ENCODE data around the gene CSRNP2. TPM values are rescaled to one million over a fixed set of nuclear protein-coding genes. Genes with fewer than 3 reads are reported as not detected.

Gene CSRNP2
- total RNA-seq, 3 donors from 2014 or later (not counting 1 experiment from before 2014, with no cell fraction given), result 21.3 to 31.7 (median 25.1) TPM

GRCh38 chr12:51051787-51052186, 31.6 kb downstream of the CSRNP2 start:
- Mint-ChIP-seq H3K4me3 (no peak overlapping the region), H3K27me3 (ENCODE audit: low read depth in 2 of 2) (no peaks in the 10 kb centered on the region), H3K9me3 (no peaks in the 10 kb centered on the region), H3K36me3 (peaks cover 10% of the 10 kb centered on the region), H3K4me1 (peaks cover 23 to 34% of the 10 kb centered on the region in 2 donors), H3K27ac (peak overlapping the region in 1 of 2 donors; percentile 40)
- no peaks in the 10 kb centered on the region for H3K27me3 ChIP-seq (ENCODE audit: control insufficient read depth, insufficient read depth, low read length)
- ATAC-seq (no peak), DNase-seq (no peak)
- no peak for TF ChIP-seq CTCF (IDR thresholded peaks at IDR 0.05)
- H3K4me1 ChIP-seq (ENCODE audit: control insufficient read depth, insufficient read depth, low read length), result peaks cover 19% of the 10 kb centered on the region
- H3K9me3 ChIP-seq (ENCODE audit: control insufficient read depth, insufficient read depth, low read length), result no peaks in the 10 kb centered on the region
- intact Hi-C loops (cut with micrococcal nuclease), result no loop called here
- WGBS (ENCODE audit: insufficient coverage), result 60% methylated on average over 4 of the region's 4 CpGs
- H3K36me3 ChIP-seq (ENCODE audit: control insufficient read depth, insufficient read depth, low read length), result peaks cover 28% of the 10 kb centered on the region
- no peak overlapping the region for H3K27ac ChIP-seq (ENCODE audit: low read length)
- no peak overlapping the region for H3K4me3 ChIP-seq (ENCODE audit: low read length)

GRCh38 chr12:51049525-51049924, 33.9 kb downstream of the CSRNP2 start:
- H3K36me3 ChIP-seq (ENCODE audit: control insufficient read depth, insufficient read depth, low read length), result peaks cover 11% of the 10 kb centered on the region
- Mint-ChIP-seq H3K4me1 (peaks cover 26 to 37% of the 10 kb centered on the region in 2 donors), H3K4me3 (peak overlapping the region; percentile 31), H3K27ac (peak overlapping the region; percentile 90 to 96), H3K9me3 (no peaks in the 10 kb centered on the region), H3K27me3 (ENCODE audit: low read depth in 2 of 2) (no peaks in the 10 kb centered on the region), H3K36me3 (peaks cover 10% of the 10 kb centered on the region)
- H3K4me1 ChIP-seq (ENCODE audit: control insufficient read depth, insufficient read depth, low read length), result peaks cover 19% of the 10 kb centered on the region
- intact Hi-C loops (cut with micrococcal nuclease), result loop anchor here (5.0 kb wide), 1 partner anchor 123 kb away; the partner anchor contains the start of gene TFCP2
- no CpG with 5 or more reads among the region's 3 CpGs for WGBS (ENCODE audit: insufficient coverage)
- no peaks in the 10 kb centered on the region for H3K9me3 ChIP-seq (ENCODE audit: control insufficient read depth, insufficient read depth, low read length)
- ATAC-seq (no peak), DNase-seq (no peak)
- H3K27me3 ChIP-seq (ENCODE audit: control insufficient read depth, insufficient read depth, low read length), result no peaks in the 10 kb centered on the region
- peak overlapping the region; percentile 83 for H3K27ac ChIP-seq (ENCODE audit: low read length)
- no peak for TF ChIP-seq CTCF (IDR thresholded peaks at IDR 0.05)
- H3K4me3 ChIP-seq (ENCODE audit: low read length), result no peak overlapping the region

- WGBS (ENCODE audit: insufficient coverage), result 28% methylated on average over 12 of the region's 14 CpGs
These were observed 34.6 kb downstream of the CSRNP2 start for GRCh38 chr12:51048661-51049251.

More at GRCh38 chr12:51048661-51049251, 34.6 kb downstream of the CSRNP2 start:
- no peaks in the 10 kb centered on the region for H3K27me3 ChIP-seq (ENCODE audit: control insufficient read depth, insufficient read depth, low read length)
- H3K9me3 Mint-ChIP-seq, result no peaks in the 10 kb centered on the region
- H3K4me1 Mint-ChIP-seq, result peaks cover 26 to 37% of the 10 kb centered on the region in 2 donors
- H3K27ac ChIP-seq (ENCODE audit: low read length), result peak overlapping the region; percentile 83
- peak overlapping the region; percentile 91 for H3K4me3 Mint-ChIP-seq
- H3K4me3 ChIP-seq (ENCODE audit: low read length), result peak overlapping the region; percentile 63
- H3K27me3 Mint-ChIP-seq (ENCODE audit: low read depth in 2 of 2), result no peaks in the 10 kb centered on the region
- DNase-seq (peak in 1 of 2 donors; percentile 75), ATAC-seq (no peak)
- no peaks in the 10 kb centered on the region for H3K9me3 ChIP-seq (ENCODE audit: control insufficient read depth, insufficient read depth, low read length)
- peaks cover 10% of the 10 kb centered on the region for H3K36me3 Mint-ChIP-seq
- intact Hi-C loops (cut with micrococcal nuclease), result loop anchor here (1.0 to 5.0 kb wide), 2 partner anchors 22 to 124 kb away; partner anchors contain the start of genes SLC11A2 and TFCP2
- peaks cover 3% of the 10 kb centered on the region for H3K36me3 ChIP-seq (ENCODE audit: control insufficient read depth, insufficient read depth, low read length)
- H3K27ac Mint-ChIP-seq, result peak overlapping the region; percentile 90 to 96
- H3K4me1 ChIP-seq (ENCODE audit: control insufficient read depth, insufficient read depth, low read length), result peaks cover 19% of the 10 kb centered on the region
- TF ChIP-seq CTCF (IDR thresholded peaks at IDR 0.05), result no peak

Measured in natural killer cell (primary cell).